H1 (cell line): ENCODE results near the gene POLR2H. TPM values are rescaled to one million over a fixed set of nuclear protein-coding genes. Genes with fewer than 3 reads are reported as not detected.

Experiments
- CTCF ChIA-PET: fragments of 300-600 bp; sonication (Branson Sonifier 250); formaldehyde crosslinking; loops from one replicate; lab custom pipeline; 2021; ENCODE audit not compliant: partially characterized antibody; lab: Charles Lee
- POLR2A ChIA-PET: fragments of 300-600 bp; sonication (Branson Sonifier 250); formaldehyde crosslinking; loops from one replicate; lab custom pipeline; 2021; ENCODE audit warnings: inconsistent platforms; ENCODE audit not compliant: partially characterized antibody; lab: Charles Lee
- DNase-seq, 2 experiments: peaks; one replicate each; pipeline versions ENCODE4 v3.0.0 to v3.0.0-alpha.2; 2010 to 2022; ENCODE audit warnings: low spot score in 2 of 2, low read depth in 1 of 2, mixed read lengths in 1 of 2
- FAIRE-seq: peaks from 2 replicates; lab custom pipeline; 2011; peaks lifted over from hg19 to GRCh38; lab: Jason Lieb, UNC
- H2AFZ ChIP-seq: 2 replicates; pipeline ENCODE4 v1.8.1; 2012; ENCODE audit warnings: low read length, inconsistent platforms
- H2AK5ac ChIP-seq: 2 replicates; pipeline ENCODE4 v1.6.1; 2013; ENCODE audit warnings: low read depth, low read length
- H2BK120ac ChIP-seq: replicated peaks from 2 replicates; pipeline ENCODE3; 2013; ENCODE audit warnings: low read depth, low read length, inconsistent platforms
- H2BK12ac ChIP-seq: 2 replicates; pipeline ENCODE4 v1.6.1; 2013; ENCODE audit warnings: low read depth, low read length
- H2BK15ac ChIP-seq: 2 replicates; pipeline ENCODE4 v1.6.1; 2013; ENCODE audit warnings: low read length
- H2BK20ac ChIP-seq: 2 replicates; pipeline ENCODE4 v1.6.1; 2013; ENCODE audit warnings: low read length
- H2BK5ac ChIP-seq: 2 replicates; pipeline ENCODE4 v1.6.1; 2013; ENCODE audit warnings: low read depth, low read length
- H3K14ac ChIP-seq: 2 replicates; pipeline ENCODE4 v1.6.1; 2013; ENCODE audit warnings: inconsistent platforms; ENCODE audit not compliant: insufficient read length
- H3K18ac ChIP-seq: 2 replicates; pipeline ENCODE4 v1.6.1; 2013; ENCODE audit warnings: low read length; ENCODE audit errors: extremely low read depth
- H3K23ac ChIP-seq: 2 replicates; pipeline ENCODE4 v1.6.1; 2013; ENCODE audit warnings: inconsistent platforms; ENCODE audit not compliant: insufficient read length
- H3K23me2 ChIP-seq: 2 replicates; pipeline ENCODE4 v1.6.1; 2013; ENCODE audit warnings: low read depth, low read length
- H3K27ac ChIP-seq: 2 replicates; pipeline ENCODE4 v1.6.1; 2011; ENCODE audit warnings: low read depth, low read length, inconsistent platforms
- H3K27me3 ChIP-seq, 4 experiments: replicated peaks in 1 of 4; 1 replicate in 1 of 4; 2 replicates in 3 of 4; pipeline versions ENCODE4 v1.6.1 to v1.8.1; 2011 to 2013; ENCODE audit warnings: low read length in 3 of 4, mild to moderate bottlenecking in 3 of 4, inconsistent platforms in 2 of 4, mixed read lengths in 2 of 4, moderate library complexity in 1 of 4; ENCODE audit not compliant: control insufficient read depth in 3 of 4, insufficient read depth in 3 of 4; ENCODE audit errors: extremely low read depth in 1 of 4
- H3K36me3 ChIP-seq, 4 experiments: 2 replicates each; pipeline versions ENCODE4 v1.6.1 to v1.8.1; 2011 to 2013; ENCODE audit warnings: mild to moderate bottlenecking in 4 of 4, low read length in 3 of 4, moderate library complexity in 2 of 4, control low read depth in 1 of 4, inconsistent platforms in 1 of 4; ENCODE audit not compliant: insufficient read depth in 4 of 4, control insufficient read depth in 2 of 4
- H3K4ac ChIP-seq: replicated peaks from 2 replicates; pipeline ENCODE3; 2013; ENCODE audit warnings: low read length, low read depth, mixed read lengths, inconsistent platforms; ENCODE audit not compliant: insufficient read length
- H3K4me1 ChIP-seq, 4 experiments: replicated peaks in 1 of 4; 1 replicate in 1 of 4; 2 replicates in 3 of 4; pipeline versions ENCODE4 v1.6.1 to v1.8.1; 2011 to 2013; ENCODE audit warnings: low read length in 3 of 4, inconsistent platforms in 2 of 4, mixed read lengths in 1 of 4; ENCODE audit not compliant: insufficient read depth in 4 of 4, control insufficient read depth in 3 of 4
- H3K4me2 ChIP-seq, 2 experiments: 2 replicates each; pipeline versions ENCODE4 v1.6.1 to v1.8.1; 2011 to 2013; ENCODE audit warnings: low read depth in 2 of 2, low read length in 2 of 2, control low read depth in 1 of 2, inconsistent platforms in 1 of 2, mild to moderate bottlenecking in 1 of 2; ENCODE audit not compliant: insufficient read depth in 1 of 2
- H3K4me3 ChIP-seq, 4 experiments: fragments of 200-600, 300-600 bp in 1 of 4; sonication (generic), shearing (Covaris generic), sonication (Bioruptor Twin) in 1 of 4; 2 replicates each; pipeline versions ENCODE4 v1.5.1 to v1.8.1; 2011 to 2016; ENCODE audit warnings: low read length in 4 of 4, low read depth in 3 of 4, control low read depth in 2 of 4, inconsistent platforms in 2 of 4, mild to moderate bottlenecking in 2 of 4, mixed read lengths in 1 of 4, moderate library complexity in 1 of 4; ENCODE audit not compliant: insufficient read depth in 2 of 4; ENCODE audit errors: extremely low read depth in 1 of 4
- H3K56ac ChIP-seq: replicated peaks from 2 replicates; pipeline ENCODE3; 2013; ENCODE audit warnings: low read depth, mild to moderate bottlenecking, mixed read lengths, low read length, inconsistent platforms; ENCODE audit not compliant: insufficient read length
- H3K79me1 ChIP-seq: 2 replicates; pipeline ENCODE4 v1.6.1; 2013; ENCODE audit warnings: low read depth, low read length, control low read depth
- H3K79me2 ChIP-seq, 2 experiments: 2 replicates each; pipeline versions ENCODE4 v1.6.1 to v1.8.1; 2012 to 2013; ENCODE audit warnings: low read length in 2 of 2, mild to moderate bottlenecking in 2 of 2, inconsistent platforms in 1 of 2; ENCODE audit not compliant: insufficient read depth in 2 of 2, control insufficient read depth in 1 of 2
- H3K9ac ChIP-seq, 4 experiments: replicated peaks in 1 of 4; 1 replicate in 1 of 4; 2 replicates in 3 of 4; pipeline versions ENCODE4 v1.6.1 to v1.8.1; 2011 to 2013; ENCODE audit warnings: low read depth in 3 of 4, low read length in 3 of 4, control low read depth in 2 of 4, mild to moderate bottlenecking in 2 of 4, moderate library complexity in 2 of 4, inconsistent platforms in 1 of 4; ENCODE audit errors: extremely low read depth in 1 of 4
- H3K9me3 ChIP-seq, 2 experiments: 2 replicates each; pipeline versions ENCODE4 v1.6.1 to v1.8.1; 2012 to 2013; ENCODE audit warnings: mild to moderate bottlenecking in 2 of 2, moderate library complexity in 2 of 2, control low read depth in 1 of 2, inconsistent platforms in 1 of 2, low read depth in 1 of 2, low read length in 1 of 2, mixed read lengths in 1 of 2; ENCODE audit not compliant: insufficient read depth in 2 of 2
- H4K20me1 ChIP-seq, 2 experiments: replicated peaks in 1 of 2; 2 replicates each; pipeline versions ENCODE3 to v1.8.1; 2011 to 2013; ENCODE audit warnings: inconsistent platforms in 2 of 2, low read length in 2 of 2, mild to moderate bottlenecking in 1 of 2; ENCODE audit not compliant: insufficient read depth in 2 of 2, control insufficient read depth in 1 of 2
- H4K5ac ChIP-seq: 2 replicates; pipeline ENCODE4 v1.6.1; 2013; ENCODE audit warnings: low read length, low read depth, mixed read lengths, inconsistent platforms; ENCODE audit not compliant: insufficient read length
- H4K8ac ChIP-seq: 2 replicates; pipeline ENCODE4 v1.8.0; 2013; ENCODE audit warnings: mild to moderate bottlenecking, moderate library complexity, low read length, inconsistent platforms; ENCODE audit not compliant: insufficient read depth; ENCODE audit errors: extremely low read depth
- H4K91ac ChIP-seq: replicated peaks from 2 replicates; pipeline ENCODE3; 2013; ENCODE audit warnings: low read length, mixed read lengths, inconsistent platforms; ENCODE audit not compliant: insufficient read length
- ASH2L ChIP-seq: fragments of 200-600, 300-600 bp; sonication (generic); IDR thresholded peaks from one replicate; pipeline ENCODE4 v1.7.1; 2017; ENCODE audit warnings: low read length
- EP300 ChIP-seq, 2 experiments: IDR thresholded peaks; 1 replicate in 1 of 2; 2 replicates in 1 of 2; pipeline ENCODE4 v1.6.1; 2011 to 2012; ENCODE audit warnings: low read depth in 2 of 2, low read length in 2 of 2, mild to moderate bottlenecking in 2 of 2, borderline replicate concordance in 1 of 2, inconsistent platforms in 1 of 2, moderate library complexity in 1 of 2
- EZH2 ChIP-seq: fragments of 200-600 bp; sonication (generic); IDR thresholded peaks from 2 replicates; pipeline ENCODE4 v1.7.1; 2012; ENCODE audit warnings: low read depth, mild to moderate bottlenecking, moderate library complexity, low read length, inconsistent platforms; ENCODE audit not compliant: severe bottlenecking
- GABPA ChIP-seq: IDR thresholded peaks from 2 replicates; pipeline ENCODE4 v1.6.1; 2011; ENCODE audit warnings: mild to moderate bottlenecking, low read length, moderate library complexity, borderline replicate concordance; ENCODE audit not compliant: insufficient read depth
- JUN ChIP-seq: IDR thresholded peaks from 2 replicates; pipeline ENCODE4 v1.6.1; 2011; ENCODE audit warnings: low read depth, mild to moderate bottlenecking, improper control_type of control experiment, low read length
- POU5F1 ChIP-seq: IDR thresholded peaks from 2 replicates; pipeline ENCODE4 v1.6.1; 2011; ENCODE audit warnings: low read depth, mild to moderate bottlenecking, low read length, moderate library complexity
- SAP30 ChIP-seq: fragments of 300-600 bp; sonication (generic); IDR thresholded peaks from 2 replicates; pipeline ENCODE4 v1.7.1; 2012; ENCODE audit warnings: low read length, moderate library complexity, mild to moderate bottlenecking, inconsistent platforms; ENCODE audit not compliant: insufficient read depth, insufficient replicate concordance
- SIN3A ChIP-seq, 2 experiments: IDR thresholded peaks in 1 of 2; conservative IDR thresholded peaks in 1 of 2; 2 replicates each; pipeline ENCODE4 v1.6.1; 2011 to 2012; ENCODE audit warnings: low read length in 2 of 2, improper control_type of control experiment in 1 of 2, low read depth in 1 of 2, mild to moderate bottlenecking in 1 of 2
- SUZ12 ChIP-seq: fragments of 200-600 bp; sonication (generic); IDR thresholded peaks from 2 replicates; pipeline ENCODE4 v1.6.1; 2012; ENCODE audit warnings: mild to moderate bottlenecking, inconsistent platforms, low read length, moderate library complexity, mixed read lengths
- YY1 ChIP-seq: IDR thresholded peaks from 2 replicates; pipeline ENCODE4 v1.6.1; 2011; ENCODE audit warnings: low read depth, mild to moderate bottlenecking, low read length
- WGBS, 2 experiments: shearing (Covaris generic) in 1 of 2; methylation state at CpG; one replicate each; pipeline versions ENCODE4 v1.1.6 to v1.1.7; 2013 to 2015; ENCODE audit warnings: low lambda C conversion rate in 2 of 2, mixed read lengths in 2 of 2, inconsistent platforms in 1 of 2, low coverage in 1 of 2, missing lambda C conversion rate in 1 of 2; ENCODE audit not compliant: insufficient replicate concordance in 2 of 2, insufficient coverage in 1 of 2, insufficient read length in 1 of 2; ENCODE audit errors: extremely low coverage in 1 of 2, missing lambda C conversion rate in 1 of 2; 5-methylcytosine and 5-hydroxymethylcytosine counted together
- polyA plus RNA-seq, 7 experiments: library from polyadenylated mRNA; depleted of rRNA in 3 of 7; stranded (reverse) in 5 of 7; unstranded in 2 of 7; fragments of >200 nt in 5 of 7; fragments of 200-250 nt in 2 of 7; gene quantifications; 1 replicate in 5 of 7; 2 replicates in 1 of 7; 4 replicates in 1 of 7; pipeline versions ENCODE4 v1.2.1 to v1.2.3, GENCODE V29; 2011 to 2013; ENCODE audit warnings: missing spikeins in 2 of 7, mixed read lengths in 2 of 7
- total RNA-seq: library from RNA; stranded (reverse); fragmentation: NEBNext Ultra II Directional; extraction: Animal tissue kit (Norgen Biotek cat#: 25700); gene quantifications from 2 replicates; pipeline ENCODE4 v1.2.1, GENCODE V29; 2021

Gene POLR2H
- total and polyA plus RNA-seq, 2 of the 8 experiments (the other 6 are each of a cell fraction or from before 2014, with no cell fraction given): 113 to 335 TPM

DNA sequence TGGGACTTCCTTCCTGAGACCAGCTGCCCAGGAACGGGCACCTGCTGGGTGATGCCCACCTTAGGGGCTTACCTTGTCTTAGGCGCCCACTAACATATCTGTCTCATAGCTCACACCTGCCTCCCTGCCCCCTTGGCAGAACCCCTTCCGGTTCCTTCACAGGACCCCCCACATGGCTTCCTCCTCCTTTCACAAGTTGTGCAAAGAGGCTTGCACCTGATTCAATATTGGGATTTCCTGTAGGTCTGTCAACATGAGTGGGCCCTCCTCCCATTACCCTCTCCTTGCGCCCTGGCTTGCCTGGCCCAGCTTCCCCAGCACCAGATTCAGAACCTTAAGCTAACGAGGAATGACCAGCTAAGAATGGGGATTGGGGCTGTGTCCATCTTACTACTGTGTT, 15.9 kb downstream of the POLR2H start:
- Histone ChIP-seq H3K79me2 (no peaks in the 10 kb centered on the region), H3K56ac (no peak overlapping the region), H3K27ac (no peak overlapping the region), H3K14ac (no peak overlapping the region), H2BK12ac (peak overlapping the region; percentile 62; the same call in 1 of the 2 replicates), H3K79me1 (no peaks in the 10 kb centered on the region), H3K9me3 (no peaks in the 10 kb centered on the region), H2BK120ac (no peak overlapping the region), H4K20me1 (peaks cover 2 to 7% of the 10 kb centered on the region in 2 experiments), H3K4me1 (peaks cover 0 to 33% (median 27%) of the 10 kb centered on the region in 4 experiments; a peak in 6 of 7 replicates), H2BK20ac (no peak overlapping the region), H3K36me3 (no peaks in the 10 kb centered on the region), H2AK5ac (no peak overlapping the region), H3K18ac (0 out of 2 replicates have a peak overlapping the region, but pooled peaks have one; percentile 9), H4K8ac (no peak overlapping the region), H3K27me3 (peaks cover 27 to 40% (median 38%) of the 10 kb centered on the region in 4 experiments), H4K91ac (no peak overlapping the region), H3K9ac (no peak overlapping the region), H4K5ac (peak overlapping the region; percentile 4), H2AFZ (no peak overlapping the region), H3K23me2 (peaks cover 15% of the 10 kb centered on the region; the same call in 1 of the 2 replicates), H3K4ac (no peak overlapping the region), H3K4me3 (peak overlapping the region in 1 of 4 experiments; percentile 41; a peak in 1 of 8 replicates), H3K23ac (no peak overlapping the region), H2BK15ac (no peak overlapping the region), H3K4me2 (peak overlapping the region; percentile 43 to 56), H2BK5ac (no peak overlapping the region)
- CTCF ChIA-PET: interaction anchor here (1.0 to 2.1 kb wide), 17 partner anchors 8 to 401 kb away, joined by 3 to 10 read pairs (median 4); partner anchors contain the start of genes CLCN2 and POLR2H
- WGBS, 2 experiments: 90% methylated on average over 5 of the region's 5 CpGs; no CpG with 5 or more reads in 1 of the 2 experiments
- DNase-seq (no peak), FAIRE-seq (no peak)
- TF ChIP-seq EP300 (IDR thresholded peaks at IDR 0.05; ENCODE audit: borderline replicate concordance in 1 of 2, low read depth in 2 of 2, low read length in 2 of 2) (no peak), SUZ12 (no peak), JUN (no peak), SAP30 (no peak), POU5F1 (no peak), SIN3A (conservative IDR thresholded peaks at IDR 0.05 in 1 of 2, IDR thresholded peaks at IDR 0.05 in 1 of 2; ENCODE audit: low read depth in 1 of 2, low read length in 2 of 2) (no peak), ASH2L (no peak), GABPA (no peak), EZH2 (no peak), YY1 (no peak)
- POLR2A ChIA-PET: interaction anchor here (0.6 to 1.7 kb wide), 3 partner anchors 10 to 161 kb away, joined by 3 to 5 read pairs (median 4); no protein-coding TSS in a partner anchor
